Prostate gland (tissue), 2 donors: ENCODE measurements around the gene FAM163B. TPM values are rescaled to one million over a fixed set of nuclear protein-coding genes. Genes with fewer than 3 reads are reported as not detected.

Experiments used
- DNase-seq: peaks from one replicate; pipeline ENCODE4 v3.0.0-alpha.2; 2019; ENCODE audit warnings: low spot score
- H3K27ac ChIP-seq, 2 donors: fragments of 200-600 bp; sonication (generic); 2 replicates each; pipeline ENCODE4 v1.5.1; 2017 to 2019
- H3K27me3 ChIP-seq: fragments of 200-600 bp; sonication (generic); replicated peaks from 2 replicates; pipeline ENCODE4 v1.5.1; 2019; ENCODE audit not compliant: insufficient read depth
- H3K36me3 ChIP-seq, 2 donors: fragments of 200-600 bp; sonication (generic); 1 replicate in 1 of 2; 2 replicates in 1 of 2; pipeline versions ENCODE4 v1.5.1 to v1.8.1; 2017 to 2019
- H3K4me1 ChIP-seq: fragments of 200-600 bp; sonication (generic); replicated peaks from 2 replicates; pipeline ENCODE4 v1.5.1; 2019
- H3K4me3 ChIP-seq, 2 donors: fragments of 200-600 bp; sonication (generic); 2 replicates each; pipeline ENCODE4 v1.5.1; 2017 to 2019
- H3K9me3 ChIP-seq: fragments of 200-600 bp; sonication (generic); 2 replicates; pipeline ENCODE4 v1.5.1; 2017
- CTCF ChIP-seq, 4 experiments: fragments of 200-600 bp in 2 of 4; fragments of 450-650 bp in 2 of 4; sonication (generic) in 2 of 4; IDR thresholded peaks; 1 replicate in 3 of 4; 2 replicates in 1 of 4; pipeline ENCODE4 v1.5.1; 2016 to 2019; ENCODE audit warnings: antibody characterized with exemption in 4 of 4, mild to moderate bottlenecking in 2 of 4, moderate library complexity in 2 of 4
- POLR2A ChIP-seq: fragments of 450-650 bp; IDR thresholded peaks from one replicate; pipeline ENCODE4 v1.6.1; 2016; ENCODE audit warnings: antibody characterized with exemption, mild to moderate bottlenecking
- POLR2AphosphoS5 ChIP-seq: sonication (generic); formaldehyde crosslinking; IDR thresholded peaks from one replicate; pipeline ENCODE4 v1.6.1; 2017; ENCODE audit warnings: antibody characterized with exemption
- WGBS: methylation state at CpG from one replicate; pipeline ENCODE4 v1.1.5; 2018; 5-methylcytosine and 5-hydroxymethylcytosine counted together
- intact Hi-C: fragments of 100-400 bp; cut with DNase I; formaldehyde crosslinking; loops from one replicate; pipeline ENCODE4 v1.14.2; 2022
- total RNA-seq, 2 donors: library from RNA; depleted of rRNA; stranded (reverse); fragments of >200 nt; gene quantifications; one replicate each; pipeline ENCODE4 v1.1.0, GENCODE V29; 2016

FAM163B gene
- total RNA-seq, 2 donors from 2014 or later = 0.85 TPM; not detected in 1

GRCh38 chr9:133560944-133561343 is 48.2 kb downstream of the FAM163B start:
- no peaks in the 10 kb centered on the region for H3K27me3 ChIP-seq
- WGBS = 96% methylated on average over 22 of the region's 22 CpGs
- no peak overlapping the region for H3K27ac ChIP-seq
- H3K36me3 ChIP-seq = no peaks in the 10 kb centered on the region
- H3K4me3 ChIP-seq = no peak overlapping the region
- peaks cover 4% of the 10 kb centered on the region for H3K4me1 ChIP-seq
- DNase-seq = no peak
- no peaks in the 10 kb centered on the region for H3K9me3 ChIP-seq
- intact Hi-C loops = no loop called here
- no peak for TF ChIP-seq CTCF (IDR thresholded peaks at IDR 0.05)
- no peak for TF ChIP-seq POLR2A
- no peak for TF ChIP-seq POLR2AphosphoS5

GRCh38 chr9:133560311-133560710 is 48.9 kb downstream of the FAM163B start:
- intact Hi-C loops = no loop called here
- H3K4me3 ChIP-seq = no peak overlapping the region
- peaks cover 4% of the 10 kb centered on the region for H3K4me1 ChIP-seq
- no peaks in the 10 kb centered on the region for H3K36me3 ChIP-seq
- TF ChIP-seq POLR2A = peak; percentile 18
- peak; percentile 81 for TF ChIP-seq POLR2AphosphoS5
- TF ChIP-seq CTCF (IDR thresholded peaks at IDR 0.05) = peak in 2 of 4 experiments; percentile 28 to 31
- peak; percentile 68 for DNase-seq
- H3K27ac ChIP-seq = peak overlapping the region in 1 of 2 donors; percentile 5
- no peaks in the 10 kb centered on the region for H3K27me3 ChIP-seq
- WGBS = 22% methylated on average over 15 of the region's 15 CpGs
- H3K9me3 ChIP-seq = no peaks in the 10 kb centered on the region

- H3K27me3 ChIP-seq = no peaks in the 10 kb centered on the region
- no peak overlapping the region for H3K4me3 ChIP-seq
- peaks cover 4% of the 10 kb centered on the region for H3K4me1 ChIP-seq
- no peaks in the 10 kb centered on the region for H3K36me3 ChIP-seq
- WGBS = 49% methylated on average over 31 of the region's 31 CpGs
- peak overlapping the region; percentile 40 to 55 for H3K27ac ChIP-seq
- intact Hi-C loops = no loop called here
- TF ChIP-seq POLR2A = no peak
- TF ChIP-seq CTCF (IDR thresholded peaks at IDR 0.05) = no peak
- TF ChIP-seq POLR2AphosphoS5 = peak; percentile 3
- no peak for DNase-seq
- no peaks in the 10 kb centered on the region for H3K9me3 ChIP-seq
Observed at GRCh38 chr9:133558191-133559126, 50.7 kb downstream of the FAM163B start.

- TF ChIP-seq POLR2A (no peak), POLR2AphosphoS5 (no peak), CTCF (IDR thresholded peaks at IDR 0.05) (no peak)
- WGBS = 97% methylated on average over 9 of the region's 9 CpGs
- intact Hi-C loops = no loop called here
- H3K36me3 ChIP-seq = no peaks in the 10 kb centered on the region
- no peaks in the 10 kb centered on the region for H3K9me3 ChIP-seq
- no peaks in the 10 kb centered on the region for H3K4me1 ChIP-seq
- no peak for DNase-seq
- peak overlapping the region; percentile 40 to 55 for H3K27ac ChIP-seq
- H3K27me3 ChIP-seq = no peaks in the 10 kb centered on the region
- H3K4me3 ChIP-seq = no peak overlapping the region
Observed at GRCh38 chr9:133557581-133557980, 51.6 kb downstream of the FAM163B start.

GRCh38 chr9:133556354-133556753 is 52.8 kb downstream of the FAM163B start:
- Histone ChIP-seq H3K4me3 (no peak overlapping the region), H3K9me3 (no peaks in the 10 kb centered on the region), H3K27me3 (no peaks in the 10 kb centered on the region), H3K36me3 (no peaks in the 10 kb centered on the region), H3K4me1 (no peaks in the 10 kb centered on the region), H3K27ac (no peak overlapping the region)
- intact Hi-C loops = no loop called here
- DNase-seq = no peak
- TF ChIP-seq POLR2A (no peak), CTCF (IDR thresholded peaks at IDR 0.05) (no peak), POLR2AphosphoS5 (no peak)
- 85% methylated on average over 5 of the region's 5 CpGs for WGBS
